Heart right ventricle (tissue), 16 donors: Measurements from ENCODE around the gene KIAA0825. TPM values are rescaled to one million over a fixed set of nuclear protein-coding genes. Genes with fewer than 3 reads are reported as not detected.
"Not testable (repeated sequence)": the region's sequence is repeated elsewhere in the genome, so short reads cannot be mapped to it uniquely, and the experiment has no call there.

Experiments used
- ATAC-seq, 8 donors: fragments of 200-7000 bp; cut with Tn5 transposase; one replicate each; pipeline ENCODE4 v1.9.1; 2020; ENCODE audit warnings: mild to moderate bottlenecking in 8 of 8, moderate library complexity in 8 of 8, moderate number of reproducible peaks in 1 of 8
- DNase-seq, 2 donors: peaks; one replicate each; pipeline ENCODE4 v3.0.0-alpha.2; 2020
- H3K27ac ChIP-seq, 10 donors: fragments of 200-600 bp; sonication (generic) in 2 of 10; one replicate each; pipeline versions ENCODE4 v1.5.0 to v1.8.0; 2020 to 2022; ENCODE audit warnings: mild to moderate bottlenecking in 3 of 10
- H3K27me3 ChIP-seq, 7 donors: fragments of 200-600 bp; one replicate each; pipeline ENCODE4 v1.8.0; 2021 to 2022; ENCODE audit warnings: mild to moderate bottlenecking in 2 of 7
- H3K36me3 ChIP-seq, 9 donors: fragments of 200-600 bp; sonication (generic) in 1 of 9; one replicate each; pipeline versions ENCODE4 v1.5.0 to v1.8.0; 2020 to 2022; ENCODE audit warnings: mild to moderate bottlenecking in 2 of 9
- H3K4me1 ChIP-seq, 9 donors: fragments of 200-600 bp; sonication (generic) in 1 of 9; one replicate each; pipeline versions ENCODE4 v1.5.0 to v1.8.0; 2020 to 2022; ENCODE audit warnings: mild to moderate bottlenecking in 4 of 9
- H3K4me3 ChIP-seq, 10 donors: fragments of 200-600 bp; sonication (generic) in 2 of 10; one replicate each; pipeline versions ENCODE4 v1.5.0 to v1.8.0; 2020 to 2022; ENCODE audit warnings: mild to moderate bottlenecking in 7 of 10, moderate library complexity in 2 of 10
- H3K9me3 ChIP-seq, 11 donors: fragments of 200-600 bp in 10 of 11; sonication (generic) in 2 of 11; one replicate each; pipeline versions ENCODE4 v1.5.0 to v1.8.0; 2013 to 2022; ENCODE audit warnings: mild to moderate bottlenecking in 2 of 11, control low read depth in 1 of 11, moderate library complexity in 1 of 11
- WGBS, 2 donors: extraction: QIAGEN DNeasy Blood & Tissue Kit; methylation state at CpG; one replicate each; pipeline ENCODE4 v1.1.7; 2013; ENCODE audit warnings: inconsistent platforms in 1 of 2; 5-methylcytosine and 5-hydroxymethylcytosine counted together
- intact Hi-C, 10 donors: fragments of 100-400 bp; cut with DNase I; formaldehyde crosslinking; loops; one replicate each; pipeline versions ENCODE4 v1.11.1 to v1.14.2; 2022
- polyA plus RNA-seq, 2 donors: library from polyadenylated mRNA; stranded (reverse); fragments of 200-250 nt; gene quantifications; one replicate each; pipeline ENCODE4 v1.2.3, GENCODE V29; 2013
- total RNA-seq, 10 donors: library from RNA; stranded (reverse); fragmentation: NEBNext Ultra II Directional in 3 of 10; extraction: Animal tissue kit (Norgen Biotek cat#: 25700) in 3 of 10; gene quantifications; one replicate each; pipeline versions ENCODE4 v1.2.1 to v1.2.4, GENCODE V29; 2021 to 2023
- TF ChIP-seq, protein P1 (sequence below), 9 donors: fragments of 200-600 bp; sonication (generic) in 2 of 9; IDR thresholded peaks; one replicate each; pipeline versions ENCODE4 v1.5.0 to v1.8.0; 2021 to 2022; ENCODE audit warnings: antibody characterized with exemption in 9 of 9, mild to moderate bottlenecking in 5 of 9, moderate library complexity in 1 of 9
- donor health status: Arrhythmogenic right ventricular cardiomyopathy.
- donor health status: ischemic (EF 13 %, LVEDD 7.1; RV severe dilation, severe dysfunction).
- donor health status: healthy with polysubstance abuse.
- donor health status: DM: no; HTN: yes; CAD: no.
- donor health status: DM: no; HTN: no; CAD: no.
- donor health status: ischemic (EF 25% LVEDD 6.9; RV normal size, moderate dysfunction).
- donor health status: ischemic (EF 25% LVEDD 5.7; RV mildly dilated, moderate dysfunction).
- donor health status: healthy.
- donor health status: DM: yes; HTN: yes; CAD: no.
- donor health status: Ischemic cardiomyopathy.
- donor health status: ischemic (EF 35%, LVEDD 5.7; RV mildly dilated, moderate dysfunction).
- donor health status: nonischemic (EF 11% LVEDD 7.7; RV severe dilation, severe dysfunction).
- donor health status: DM: yes; HTN: yes; CAD: no.
- donor health status: PGD.
- donor health status: ischemic (EF 29% LVEDD 5.4; RV normal size, mild dysfunction).
- donor health status: nonischemic (EF 23%, LVEDD 6.1; RV moderate dilation, normal function).

The KIAA0825 gene
- total and polyA plus RNA-seq, 12 donors: 0.36 to 3.5 (median 2.4) TPM

DNA sequence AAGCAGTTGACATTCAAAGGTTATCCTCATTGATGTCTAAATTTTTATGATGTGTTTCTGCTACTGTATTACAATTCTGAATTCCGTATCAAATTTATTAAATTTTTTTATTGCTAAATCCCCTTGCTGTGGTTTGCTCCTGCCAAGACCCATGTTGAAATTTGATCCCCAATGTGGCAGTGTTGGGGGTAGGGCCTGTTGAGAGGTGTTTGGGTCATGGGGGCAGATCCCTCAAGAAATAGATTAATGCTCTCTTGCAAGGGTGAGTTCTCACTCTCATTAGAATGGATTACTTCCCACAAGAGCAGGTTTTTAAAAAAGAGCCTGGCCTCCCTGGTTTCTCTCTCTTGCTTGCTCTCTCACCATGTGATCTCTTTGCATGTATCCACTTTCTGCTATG lies 442.5 kb downstream of the KIAA0825 start:
- Histone ChIP-seq H3K27ac (no peak overlapping the region), H3K27me3 (no peaks in the 10 kb centered on the region), H3K36me3 (no peaks in the 10 kb centered on the region), H3K4me1 (no peaks in the 10 kb centered on the region), H3K4me3 (no peak overlapping the region), H3K9me3 (no peaks in the 10 kb centered on the region)
- WGBS, 2 donors: 93 to 94% methylated on average over 1 of the region's 1 CpG
- TF ChIP-seq, protein P1, sequence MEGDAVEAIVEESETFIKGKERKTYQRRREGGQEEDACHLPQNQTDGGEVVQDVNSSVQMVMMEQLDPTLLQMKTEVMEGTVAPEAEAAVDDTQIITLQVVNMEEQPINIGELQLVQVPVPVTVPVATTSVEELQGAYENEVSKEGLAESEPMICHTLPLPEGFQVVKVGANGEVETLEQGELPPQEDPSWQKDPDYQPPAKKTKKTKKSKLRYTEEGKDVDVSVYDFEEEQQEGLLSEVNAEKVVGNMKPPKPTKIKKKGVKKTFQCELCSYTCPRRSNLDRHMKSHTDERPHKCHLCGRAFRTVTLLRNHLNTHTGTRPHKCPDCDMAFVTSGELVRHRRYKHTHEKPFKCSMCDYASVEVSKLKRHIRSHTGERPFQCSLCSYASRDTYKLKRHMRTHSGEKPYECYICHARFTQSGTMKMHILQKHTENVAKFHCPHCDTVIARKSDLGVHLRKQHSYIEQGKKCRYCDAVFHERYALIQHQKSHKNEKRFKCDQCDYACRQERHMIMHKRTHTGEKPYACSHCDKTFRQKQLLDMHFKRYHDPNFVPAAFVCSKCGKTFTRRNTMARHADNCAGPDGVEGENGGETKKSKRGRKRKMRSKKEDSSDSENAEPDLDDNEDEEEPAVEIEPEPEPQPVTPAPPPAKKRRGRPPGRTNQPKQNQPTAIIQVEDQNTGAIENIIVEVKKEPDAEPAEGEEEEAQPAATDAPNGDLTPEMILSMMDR (IDR thresholded peaks at IDR 0.05): no peak
- intact Hi-C loops: no loop called here
- DNase-seq (no peak), ATAC-seq (no peak)

DNA sequence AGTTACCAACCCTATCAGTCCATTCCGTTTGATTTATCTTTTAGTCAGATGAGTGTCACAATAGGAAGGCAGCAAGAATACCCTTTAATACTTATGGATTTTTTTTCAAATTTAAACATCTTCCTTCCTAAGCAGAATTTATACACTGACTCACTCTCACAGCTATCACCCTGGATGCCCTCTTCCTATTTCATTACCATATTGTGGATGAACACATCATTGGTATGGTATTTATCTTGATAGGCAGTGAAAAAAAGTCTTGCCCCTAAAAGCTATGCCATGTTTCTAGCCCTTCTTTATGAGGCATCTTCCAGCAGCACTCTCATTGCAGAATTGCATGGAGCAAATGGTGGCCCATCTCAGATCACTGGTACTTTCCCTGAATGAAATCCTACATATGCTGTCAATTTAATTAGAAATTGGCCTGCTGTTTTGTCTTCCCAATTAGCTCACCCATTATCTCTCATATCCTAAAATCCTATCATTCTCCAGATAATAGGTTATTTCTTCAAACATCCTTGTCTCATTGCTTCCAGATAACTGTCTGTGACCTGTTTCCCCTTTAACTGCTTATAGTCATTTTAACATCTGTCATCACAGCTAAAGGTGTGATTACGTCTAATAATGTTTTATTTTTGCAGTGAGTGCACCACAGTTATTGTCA lies 443.5 kb downstream of the KIAA0825 start:
- Histone ChIP-seq H3K4me1 (no peaks in the 10 kb centered on the region), H3K27me3 (no peaks in the 10 kb centered on the region), H3K27ac (no peak overlapping the region), H3K36me3 (no peaks in the 10 kb centered on the region), H3K4me3 (no peak overlapping the region), H3K9me3 (no peaks in the 10 kb centered on the region)
- intact Hi-C loops: no loop called here
- DNase-seq (no peak), ATAC-seq (no peak)
- 70 to 77% methylated on average over 2 of the region's 2 CpGs for WGBS, 2 donors
- TF ChIP-seq, protein P1 (IDR thresholded peaks at IDR 0.05): no peak

DNA sequence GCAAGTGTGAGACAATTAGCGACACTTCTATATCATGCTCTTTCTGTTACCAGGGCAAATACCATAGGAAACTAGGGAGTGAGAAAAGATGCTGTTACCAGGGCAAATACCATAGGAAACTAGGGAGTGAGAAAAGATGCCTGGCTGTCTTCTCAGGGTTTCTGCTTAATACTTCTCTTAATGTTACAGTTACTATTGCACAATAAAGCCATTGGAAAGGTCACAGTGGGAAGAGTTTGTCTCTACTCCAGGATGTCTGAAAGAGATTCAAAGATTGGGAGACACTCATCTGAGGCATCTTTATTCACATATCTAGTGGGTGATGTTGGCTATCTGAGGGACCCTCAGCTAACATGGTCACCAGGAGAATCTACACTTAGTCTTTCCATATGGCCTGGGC lies 445.3 kb downstream of the KIAA0825 start:
- TF ChIP-seq, protein P1 (IDR thresholded peaks at IDR 0.05): no peak
- DNase-seq (no peak), ATAC-seq (no peak)
- 95 to 100% methylated on average over 1 of the region's 1 CpG for WGBS, 2 donors
- Histone ChIP-seq H3K27ac (no peak overlapping the region), H3K9me3 (no peaks in the 10 kb centered on the region), H3K4me3 (no peak overlapping the region), H3K36me3 (no peaks in the 10 kb centered on the region), H3K4me1 (no peaks in the 10 kb centered on the region), H3K27me3 (no peaks in the 10 kb centered on the region)
- intact Hi-C loops: no loop called here

DNA sequence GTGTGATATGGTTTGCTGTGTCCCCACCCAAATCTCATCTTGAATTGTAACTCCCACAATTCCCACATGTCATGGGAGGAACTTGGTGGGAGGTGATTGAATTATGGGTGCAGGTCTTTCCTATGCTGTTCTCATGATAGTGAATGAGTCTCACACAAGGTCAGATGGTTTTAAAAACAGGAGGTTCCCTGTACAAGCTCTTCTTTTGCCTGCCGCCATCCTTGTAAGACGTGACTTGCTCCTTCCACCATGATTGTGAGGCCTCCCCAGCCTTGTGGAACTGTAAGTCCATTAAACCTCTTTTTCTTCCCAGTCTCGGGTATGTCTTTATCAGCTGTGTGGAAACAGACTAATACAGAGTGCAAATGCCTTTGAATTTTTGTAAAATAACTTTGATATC lies 447.3 kb downstream of the KIAA0825 start:
- ATAC-seq, intact Hi-C loops: not testable (repeated sequence)
- WGBS, 2 donors: 88 to 99% methylated on average over 3 of the region's 3 CpGs

DNA sequence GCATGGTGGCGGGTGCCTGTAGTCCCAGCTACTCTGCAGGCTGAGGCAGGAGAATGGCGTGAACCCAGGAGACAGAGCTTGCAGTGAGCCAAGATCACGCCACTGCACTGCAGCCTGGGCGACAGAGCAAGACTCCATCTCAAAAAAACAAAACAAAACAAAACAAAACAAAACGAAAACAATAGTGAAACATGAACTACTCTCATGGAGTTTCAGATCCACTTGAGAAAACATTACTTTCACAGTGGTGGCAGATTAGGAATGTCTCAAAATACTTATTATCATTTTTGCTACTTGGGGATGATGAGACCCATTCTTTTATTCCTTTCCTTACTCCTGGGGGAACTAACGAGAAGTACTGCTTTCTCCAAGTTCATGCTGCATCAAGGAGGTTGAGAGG lies 448.2 kb downstream of the KIAA0825 start:
- H3K27ac ChIP-seq, intact Hi-C loops, H3K4me1 ChIP-seq, H3K9me3 ChIP-seq, H3K36me3 ChIP-seq, ATAC-seq, H3K4me3 ChIP-seq, DNase-seq, H3K27me3 ChIP-seq: not testable (repeated sequence)
- 89 to 91% methylated on average over 6 of the region's 6 CpGs for WGBS, 2 donors

More for the DNA sequence above, 447.3 kb downstream of the KIAA0825 start:
- not testable (repeated sequence) for H3K36me3 ChIP-seq, H3K9me3 ChIP-seq, DNase-seq, H3K27me3 ChIP-seq, H3K4me3 ChIP-seq, H3K4me1 ChIP-seq, H3K27ac ChIP-seq
